Fibroblast of the aortic adventitia (primary cell): Measurements from ENCODE around the gene CNR2. TPM values are rescaled to one million over a fixed set of nuclear protein-coding genes. Genes with fewer than 3 reads are reported as not detected.
"Not testable (repeated sequence)": the region's sequence is repeated elsewhere in the genome, so short reads cannot be mapped to it uniquely, and the experiment has no call there.

Source experiments
- DNase-seq: peaks from one replicate; pipeline ENCODE4 v3.0.0-alpha.2; 2010; ENCODE audit warnings: low read depth
- H3K4me3 ChIP-seq: 2 replicates; pipeline ENCODE4 v1.5.1; 2011; ENCODE audit warnings: low read depth, mild to moderate bottlenecking, control low read depth, low read length, moderate library complexity
- total RNA-seq: library from RNA; depleted of rRNA; stranded (reverse); fragments of >200 nt; gene quantifications from 2 replicates; pipeline ENCODE4 v1.2.3, GENCODE V29; 2012; ENCODE audit warnings: low replicate concordance
- TF ChIP-seq, protein P1 (sequence below): IDR thresholded peaks from 2 replicates; pipeline ENCODE4 v1.5.1; 2011; ENCODE audit warnings: mild to moderate bottlenecking, low read length, control low read depth, inconsistent platforms; ENCODE audit not compliant: insufficient read depth

CNR2 gene
- under 0.01 TPM in 1 of 2 replicates, not detected in the other for total RNA-seq

- H3K4me3 ChIP-seq = no peak within 1 kb of the TSS
- TF ChIP-seq, protein P1, sequence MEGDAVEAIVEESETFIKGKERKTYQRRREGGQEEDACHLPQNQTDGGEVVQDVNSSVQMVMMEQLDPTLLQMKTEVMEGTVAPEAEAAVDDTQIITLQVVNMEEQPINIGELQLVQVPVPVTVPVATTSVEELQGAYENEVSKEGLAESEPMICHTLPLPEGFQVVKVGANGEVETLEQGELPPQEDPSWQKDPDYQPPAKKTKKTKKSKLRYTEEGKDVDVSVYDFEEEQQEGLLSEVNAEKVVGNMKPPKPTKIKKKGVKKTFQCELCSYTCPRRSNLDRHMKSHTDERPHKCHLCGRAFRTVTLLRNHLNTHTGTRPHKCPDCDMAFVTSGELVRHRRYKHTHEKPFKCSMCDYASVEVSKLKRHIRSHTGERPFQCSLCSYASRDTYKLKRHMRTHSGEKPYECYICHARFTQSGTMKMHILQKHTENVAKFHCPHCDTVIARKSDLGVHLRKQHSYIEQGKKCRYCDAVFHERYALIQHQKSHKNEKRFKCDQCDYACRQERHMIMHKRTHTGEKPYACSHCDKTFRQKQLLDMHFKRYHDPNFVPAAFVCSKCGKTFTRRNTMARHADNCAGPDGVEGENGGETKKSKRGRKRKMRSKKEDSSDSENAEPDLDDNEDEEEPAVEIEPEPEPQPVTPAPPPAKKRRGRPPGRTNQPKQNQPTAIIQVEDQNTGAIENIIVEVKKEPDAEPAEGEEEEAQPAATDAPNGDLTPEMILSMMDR = no peak
- DNase-seq = no peak
Measured at GRCh38 chr1:23913212-23913880, at the start of gene CNR2. Gene CNR2 (minus strand): TSS chr1:23913362. CDS start chr1:23875617, 37,745 bp downstream.

DNA sequence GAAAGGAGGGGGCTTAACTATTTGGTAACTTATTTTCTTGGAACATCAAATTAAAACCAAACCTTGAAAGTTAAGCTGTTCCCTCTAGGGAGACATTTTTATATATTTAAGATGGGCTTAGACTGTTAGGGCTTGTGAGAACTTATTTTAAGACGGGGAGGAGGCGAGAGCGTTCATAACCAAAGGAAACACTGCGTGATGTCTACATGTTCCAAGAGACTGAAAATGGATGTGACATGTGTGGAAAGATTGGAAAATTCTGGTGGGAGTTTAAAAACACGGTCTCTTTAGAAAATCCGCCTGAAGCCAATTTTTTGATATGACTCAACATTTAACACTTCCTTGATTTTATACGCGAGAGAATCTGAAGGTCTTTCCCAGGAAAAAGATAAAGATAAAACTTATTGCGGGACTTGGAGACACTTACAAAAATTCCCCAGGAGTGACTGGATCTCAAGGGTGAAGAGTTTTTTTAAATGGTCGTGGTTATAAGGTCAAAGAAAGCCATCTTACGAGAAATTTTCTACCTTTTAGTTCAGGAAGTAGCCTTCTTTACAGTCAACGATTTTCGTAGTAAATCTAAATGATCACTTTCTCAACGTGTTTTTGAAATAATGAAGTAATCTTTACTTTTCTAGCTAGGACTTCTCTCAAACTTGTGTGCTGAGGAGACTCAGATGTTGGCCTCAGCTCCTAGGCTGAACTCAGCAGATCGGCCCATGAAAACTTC, 47.3 kb upstream of the CNR2 start:
- H3K4me3 ChIP-seq = peak overlapping the region; percentile 85
- TF ChIP-seq, protein P1 = no peak
- peak; percentile 71 for DNase-seq

DNA sequence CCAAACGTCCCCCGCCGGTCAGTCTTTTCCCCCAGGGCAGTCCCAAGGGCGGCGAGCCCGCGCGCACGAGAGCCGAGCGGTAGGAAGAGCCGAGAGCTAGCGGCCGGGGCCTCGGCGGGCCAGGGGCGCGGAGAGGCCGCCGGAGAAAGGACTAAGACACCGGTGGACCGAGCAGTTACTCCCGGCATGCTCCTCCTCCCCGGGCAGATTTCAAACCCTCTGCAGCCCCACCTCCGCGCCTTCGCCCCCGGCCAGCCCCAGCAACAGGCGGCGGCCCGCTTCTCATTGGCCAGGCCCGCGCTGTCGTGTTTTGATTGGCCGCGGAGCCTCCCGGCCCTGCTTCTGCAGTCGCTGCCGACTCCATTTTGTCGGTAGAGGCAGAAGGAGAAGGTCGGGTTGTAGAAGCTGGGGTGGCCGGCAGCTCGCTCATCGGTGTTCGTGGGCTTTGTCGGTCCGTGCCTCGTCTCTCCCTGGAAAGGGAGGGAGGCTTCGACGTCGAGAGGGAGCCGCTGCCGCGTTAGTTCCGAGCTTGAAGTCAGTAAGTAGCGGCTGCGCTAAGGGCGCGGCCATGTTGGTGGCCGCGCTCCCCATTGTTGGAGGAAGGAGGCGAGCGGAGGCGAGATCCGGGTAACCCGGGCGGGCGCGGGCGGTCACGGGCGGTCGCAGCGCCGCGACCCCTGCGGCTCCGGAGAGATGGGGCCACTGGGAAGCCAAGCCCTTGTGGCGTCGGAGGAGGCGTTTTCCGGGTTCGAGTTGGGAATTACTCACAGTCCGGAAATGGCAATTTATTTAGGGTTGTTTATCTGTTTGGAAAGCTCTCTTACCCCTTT, 46.5 kb upstream of the CNR2 start, which contains the start of gene PNRC2:
Gene PNRC2 (plus strand): TSS at position 368 of the 830 bp plus-strand sequence. CDS start 1,630 bp downstream, outside the sequence.
- TF ChIP-seq, protein P1 = no peak
- peak; percentile 92 for DNase-seq
- peak within 1 kb of the TSS; percentile 85 for H3K4me3 ChIP-seq

DNA sequence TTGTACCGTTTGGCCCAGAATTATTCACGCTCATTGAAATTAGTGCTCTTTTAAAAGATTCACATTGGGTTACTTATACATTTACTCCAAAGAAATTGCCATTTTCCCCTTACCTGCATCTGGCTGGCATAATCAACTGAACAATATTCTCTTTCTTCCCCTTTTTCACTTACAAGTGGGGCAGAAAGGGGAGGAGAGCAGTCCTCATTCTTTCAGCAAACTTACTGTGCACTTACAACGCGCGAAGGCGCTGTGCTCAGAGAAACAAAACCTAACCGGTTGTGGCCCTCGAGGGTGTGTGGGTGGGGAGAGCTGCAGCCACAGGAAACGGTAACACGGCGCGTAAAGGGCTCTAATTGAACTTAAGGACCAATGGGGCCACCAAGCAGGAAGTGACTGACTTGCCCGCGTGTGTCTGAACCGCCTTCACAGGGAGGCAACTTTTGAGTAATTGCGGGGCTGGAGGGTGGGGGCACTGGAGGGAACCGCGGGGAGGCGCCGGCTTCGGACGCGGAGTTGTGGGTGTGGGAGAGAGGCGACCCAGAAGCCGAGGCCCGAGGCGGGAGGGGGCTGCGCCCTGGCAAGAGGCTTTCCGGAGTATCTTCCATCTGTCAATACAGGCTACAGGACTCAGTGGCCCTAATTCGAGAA, 45.8 kb upstream of the CNR2 start:
- DNase-seq = peak; percentile 81
- H3K4me3 ChIP-seq = peak overlapping the region; percentile 69
- TF ChIP-seq, protein P1 = peak; percentile 35

- DNase-seq = not testable (repeated sequence)
- H3K4me3 ChIP-seq = peak overlapping the region; percentile 69
Measured at GRCh38 chr1:23958040-23958809, 45.1 kb upstream of the CNR2 start.

DNA sequence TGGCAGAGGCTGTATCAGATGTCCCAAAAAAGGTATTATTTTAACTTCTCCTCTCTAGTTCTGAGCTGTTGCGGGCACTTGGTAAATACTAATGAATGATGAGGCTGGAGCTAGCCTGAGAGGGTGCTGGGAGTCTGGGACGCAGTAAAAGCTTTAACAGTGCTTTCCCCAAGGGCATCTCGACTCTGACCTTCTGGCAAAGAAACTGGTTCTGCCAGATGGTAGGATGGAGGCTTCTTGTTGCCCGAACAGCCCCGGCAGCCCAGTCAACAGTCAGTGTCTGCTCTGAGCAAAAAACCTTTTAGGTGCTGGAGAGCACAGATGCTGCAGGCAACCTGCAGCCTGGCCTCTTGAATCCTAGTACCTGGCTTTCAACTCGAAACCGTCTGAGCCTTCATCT, 43.9 kb upstream of the CNR2 start:
- H3K4me3 ChIP-seq = no peak overlapping the region
- DNase-seq = no peak
- TF ChIP-seq, protein P1 = no peak
